ENCODE results near the gene CELA2B. TPM values are rescaled to one million over a fixed set of nuclear protein-coding genes. Genes with fewer than 3 reads are reported as not detected.
"Not testable (repeated sequence)": the region's sequence is repeated elsewhere in the genome, so short reads cannot be mapped to it uniquely, and the experiment has no call there.

CELA2B gene
- total RNA-seq, 2 donors from 2014 or later, result not detected

GRCh38 chr1:15431571-15431948 lies 44.3 kb upstream of the CELA2B start:
- H3K27me3 Mint-ChIP-seq (ENCODE audit: insufficient read depth), result no peaks in the 10 kb centered on the region
- no peak for TF ChIP-seq CTCF (conservative IDR thresholded peaks at IDR 0.05)
- 92 to 96% methylated on average over 3 to 4 of the region's 4 CpGs for WGBS, 2 experiments (ENCODE audit: insufficient coverage in 1 of 2, insufficient read length in 1 of 2)
- no peak for DNase-seq
- H3K9me3 ChIP-seq (ENCODE audit: control insufficient read depth, low read length), result no peaks in the 10 kb centered on the region
- no peaks in the 10 kb centered on the region for H3K27me3 ChIP-seq (ENCODE audit: control insufficient read depth, insufficient read depth, low read length, poor library complexity, severe bottlenecking)
- H3K27ac ChIP-seq (ENCODE audit: low read depth, low read length), result no peak overlapping the region
- no peak overlapping the region for H3K4me3 Mint-ChIP-seq
- H3K4me1 Mint-ChIP-seq, result peaks cover 4% of the 10 kb centered on the region
- peaks cover 7% of the 10 kb centered on the region for H3K36me3 Mint-ChIP-seq (ENCODE audit: low read depth)
- no peaks in the 10 kb centered on the region for H3K4me1 ChIP-seq (ENCODE audit: control insufficient read depth, insufficient read depth, low read length)
- no peak overlapping the region for H3K4me3 ChIP-seq (ENCODE audit: low read length)
- H3K27ac Mint-ChIP-seq, result no peak overlapping the region
- H3K9ac ChIP-seq (ENCODE audit: extremely low read depth, low read length, poor library complexity, severe bottlenecking), result no peak overlapping the region
- peaks cover 6% of the 10 kb centered on the region for H3K36me3 ChIP-seq (ENCODE audit: control insufficient read depth, insufficient read depth, low read length)
- no peaks in the 10 kb centered on the region for H3K9me3 Mint-ChIP-seq

DNA sequence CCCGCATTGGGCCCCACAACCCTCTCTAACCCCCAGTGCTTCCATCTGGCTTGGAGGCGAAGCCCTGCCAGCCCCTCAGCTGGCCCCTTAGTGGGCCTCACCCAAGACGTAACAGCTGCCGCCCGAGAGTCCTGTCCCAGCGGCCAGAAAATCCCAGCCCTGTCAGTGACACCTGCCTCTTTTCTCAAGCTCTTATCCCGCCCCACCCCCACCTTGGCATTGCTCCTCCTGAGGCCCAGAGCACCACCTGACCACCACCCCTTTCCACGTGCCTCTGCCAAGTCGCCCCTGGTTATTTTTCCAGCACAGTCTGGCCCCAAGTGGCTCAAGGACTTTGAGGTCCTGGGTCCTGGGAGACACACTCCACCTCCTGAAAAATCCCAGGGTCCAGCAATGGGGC lies 43.6 kb upstream of the CELA2B start:
- Histone ChIP-seq H3K36me3 (ENCODE audit: control insufficient read depth, insufficient read depth, low read length) (peaks cover 6% of the 10 kb centered on the region), H3K4me3 (ENCODE audit: low read length) (no peak overlapping the region), H3K27me3 (ENCODE audit: control insufficient read depth, insufficient read depth, low read length, poor library complexity, severe bottlenecking) (no peaks in the 10 kb centered on the region), H3K27ac (ENCODE audit: low read depth, low read length) (no peak overlapping the region), H3K9me3 (ENCODE audit: control insufficient read depth, low read length) (no peaks in the 10 kb centered on the region), H3K4me1 (ENCODE audit: control insufficient read depth, insufficient read depth, low read length) (no peaks in the 10 kb centered on the region), H3K9ac (ENCODE audit: extremely low read depth, low read length, poor library complexity, severe bottlenecking) (no peak overlapping the region)
- DNase-seq, result no peak
- peaks cover 4% of the 10 kb centered on the region for H3K4me1 Mint-ChIP-seq
- peaks cover 5% of the 10 kb centered on the region for H3K36me3 Mint-ChIP-seq (ENCODE audit: low read depth)
- TF ChIP-seq CTCF (conservative IDR thresholded peaks at IDR 0.05), result no peak
- H3K9me3 Mint-ChIP-seq, result no peaks in the 10 kb centered on the region
- WGBS, 2 experiments (ENCODE audit: insufficient coverage in 1 of 2, insufficient read length in 1 of 2), result 87 to 90% methylated on average over 6 to 9 of the region's 9 CpGs
- H3K27me3 Mint-ChIP-seq (ENCODE audit: insufficient read depth), result no peaks in the 10 kb centered on the region
- H3K4me3 Mint-ChIP-seq, result no peak overlapping the region
- no peak overlapping the region for H3K27ac Mint-ChIP-seq

- no peaks in the 10 kb centered on the region for H3K27me3 ChIP-seq (ENCODE audit: control insufficient read depth, insufficient read depth, low read length, poor library complexity, severe bottlenecking)
- H3K27ac Mint-ChIP-seq, result no peak overlapping the region
- no peak for TF ChIP-seq CTCF (conservative IDR thresholded peaks at IDR 0.05)
- no peaks in the 10 kb centered on the region for H3K9me3 ChIP-seq (ENCODE audit: control insufficient read depth, low read length)
- no peaks in the 10 kb centered on the region for H3K27me3 Mint-ChIP-seq (ENCODE audit: insufficient read depth)
- H3K36me3 ChIP-seq (ENCODE audit: control insufficient read depth, insufficient read depth, low read length), result peaks cover 6% of the 10 kb centered on the region
- H3K36me3 Mint-ChIP-seq (ENCODE audit: low read depth), result peaks cover 3% of the 10 kb centered on the region
- H3K4me3 ChIP-seq (ENCODE audit: low read length), result no peak overlapping the region
- H3K9me3 Mint-ChIP-seq, result no peaks in the 10 kb centered on the region
- 80% methylated on average over 9 of the region's 9 CpGs for WGBS, 2 experiments (ENCODE audit: insufficient coverage in 1 of 2, insufficient read length in 1 of 2)
- DNase-seq, result no peak
- H3K9ac ChIP-seq (ENCODE audit: extremely low read depth, low read length, poor library complexity, severe bottlenecking), result no peak overlapping the region
- H3K27ac ChIP-seq (ENCODE audit: low read depth, low read length), result no peak overlapping the region
- H3K4me3 Mint-ChIP-seq, result no peak overlapping the region
- peaks cover 4% of the 10 kb centered on the region for H3K4me1 Mint-ChIP-seq
- no peaks in the 10 kb centered on the region for H3K4me1 ChIP-seq (ENCODE audit: control insufficient read depth, insufficient read depth, low read length)
Measured at GRCh38 chr1:15433471-15433870, 42.4 kb upstream of the CELA2B start.

DNA sequence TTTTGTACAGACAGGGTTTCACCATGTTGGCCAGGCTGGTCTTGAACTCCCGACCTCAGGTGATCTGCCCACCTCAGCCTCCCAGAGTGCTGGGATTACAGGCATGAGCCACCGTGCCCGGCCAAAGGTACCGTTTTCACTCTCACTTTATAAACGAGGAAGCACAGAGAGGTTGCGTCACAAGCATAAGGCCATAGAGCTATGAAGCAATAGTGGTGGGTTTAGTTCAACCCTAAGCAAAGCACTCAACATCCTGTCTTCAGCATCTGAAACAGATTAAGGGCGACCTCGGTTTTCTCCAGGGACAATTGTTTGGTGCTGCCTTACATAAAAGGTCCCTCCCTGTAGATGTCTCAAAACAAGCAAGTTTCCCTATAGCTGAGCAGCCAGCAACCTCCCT lies 41.2 kb upstream of the CELA2B start:
- H3K36me3 ChIP-seq (ENCODE audit: control insufficient read depth, insufficient read depth, low read length); H3K9ac ChIP-seq (ENCODE audit: extremely low read depth, low read length, poor library complexity, severe bottlenecking); H3K4me1 ChIP-seq (ENCODE audit: control insufficient read depth, insufficient read depth, low read length); H3K36me3 Mint-ChIP-seq (ENCODE audit: low read depth); H3K9me3 ChIP-seq (ENCODE audit: control insufficient read depth, low read length); H3K4me3 ChIP-seq (ENCODE audit: low read length); H3K27me3 Mint-ChIP-seq (ENCODE audit: insufficient read depth); H3K27ac ChIP-seq (ENCODE audit: low read depth, low read length); H3K9me3 Mint-ChIP-seq; H3K27ac Mint-ChIP-seq; H3K27me3 ChIP-seq (ENCODE audit: control insufficient read depth, insufficient read depth, low read length, poor library complexity, severe bottlenecking); H3K4me1 Mint-ChIP-seq; DNase-seq; H3K4me3 Mint-ChIP-seq: not testable (repeated sequence)
- 75 to 82% methylated on average over 5 to 8 of the region's 8 CpGs for WGBS, 2 experiments (ENCODE audit: insufficient coverage in 1 of 2, insufficient read length in 1 of 2)

All from endodermal cell (in vitro differentiated cells).